NT2/D1 (cell line): ENCODE measurements around the gene GALP.

Experiments used
- SUZ12 ChIP-seq: IDR thresholded peaks from 2 replicates; pipeline ENCODE4 v1.6.1; 2011; ENCODE audit not compliant: insufficient read length, insufficient read depth; ENCODE audit errors: extremely low read depth
- YY1 ChIP-seq: IDR thresholded peaks from 2 replicates; pipeline ENCODE4 v1.6.1; 2011; ENCODE audit not compliant: insufficient read length, insufficient read depth
- ZNF274 ChIP-seq: IDR thresholded peaks from 2 replicates; pipeline ENCODE4 v1.6.1; 2011; ENCODE audit warnings: mild to moderate bottlenecking, low read depth, low read length

DNA sequence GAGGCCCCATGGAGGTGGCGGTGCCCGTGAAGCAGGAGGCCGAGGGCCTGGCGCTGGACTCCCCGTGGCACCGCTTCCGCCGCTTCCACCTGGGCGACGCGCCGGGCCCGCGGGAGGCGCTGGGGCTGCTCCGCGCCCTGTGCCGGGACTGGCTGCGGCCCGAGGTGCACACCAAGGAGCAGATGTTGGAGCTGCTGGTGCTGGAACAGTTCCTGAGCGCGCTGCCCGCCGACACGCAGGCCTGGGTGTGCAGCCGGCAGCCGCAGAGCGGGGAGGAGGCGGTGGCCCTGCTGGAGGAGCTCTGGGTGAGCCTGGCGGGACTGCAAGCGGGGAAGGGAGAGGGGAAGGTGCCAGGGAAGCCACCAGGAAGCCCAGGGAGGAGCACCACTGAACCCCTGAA, 28.9 kb upstream of the GALP start:
- TF ChIP-seq YY1 (no peak), ZNF274 (no peak), SUZ12 (no peak)
